Mesendoderm (in vitro differentiated cells): Measurements from ENCODE around the gene GOLGA7B.

ENCODE experiments used
- DNase-seq: peaks from one replicate; pipeline ENCODE4 v3.0.0; 2013
- H2AK5ac ChIP-seq: 2 replicates; pipeline ENCODE4 v1.6.1; 2013; ENCODE audit warnings: low read length, inconsistent platforms
- H2BK120ac ChIP-seq: 2 replicates; pipeline ENCODE4 v1.6.1; 2013; ENCODE audit warnings: low read depth, mild to moderate bottlenecking, low read length, moderate library complexity, mixed read lengths
- H2BK15ac ChIP-seq: replicated peaks from 2 replicates; pipeline ENCODE4 v1.6.1; 2013; ENCODE audit warnings: low read depth, mild to moderate bottlenecking, moderate library complexity
- H2BK5ac ChIP-seq: 2 replicates; pipeline ENCODE4 v1.6.1; 2013; ENCODE audit warnings: low read length, inconsistent platforms
- H3K18ac ChIP-seq: 2 replicates; pipeline ENCODE4 v1.6.1; 2013; ENCODE audit warnings: mild to moderate bottlenecking, low read length, mixed read lengths
- H3K23ac ChIP-seq: one replicate; pipeline ENCODE4 v1.6.1; 2013; ENCODE audit warnings: low read length
- H3K27ac ChIP-seq: 2 replicates; pipeline ENCODE4 v1.5.1; 2013; ENCODE audit warnings: low read depth, mild to moderate bottlenecking, inconsistent platforms, low read length, moderate library complexity
- H3K27me3 ChIP-seq: 2 replicates; pipeline ENCODE4 v1.6.1; 2013; ENCODE audit warnings: low read length, control low read depth, mild to moderate bottlenecking, inconsistent platforms; ENCODE audit not compliant: insufficient read depth, poor library complexity
- H3K36me3 ChIP-seq: 2 replicates; pipeline ENCODE4 v1.6.1; 2013; ENCODE audit warnings: low read length, inconsistent platforms; ENCODE audit not compliant: control insufficient read depth, insufficient read depth
- H3K4ac ChIP-seq: one replicate; pipeline ENCODE4 v1.6.1; 2013; ENCODE audit warnings: low read depth, mild to moderate bottlenecking, low read length, moderate library complexity
- H3K4me1 ChIP-seq: 2 replicates; pipeline ENCODE4 v1.6.1; 2013; ENCODE audit warnings: low read depth, low read length, inconsistent platforms; ENCODE audit not compliant: control insufficient read depth
- H3K4me2 ChIP-seq: 2 replicates; pipeline ENCODE4 v1.6.1; 2013; ENCODE audit warnings: low read length
- H3K4me3 ChIP-seq: 2 replicates; pipeline ENCODE4 v1.5.1; 2013; ENCODE audit warnings: mild to moderate bottlenecking, low read length
- H3K56ac ChIP-seq: one replicate; pipeline ENCODE4 v1.6.1; 2013; ENCODE audit warnings: low read length
- H3K79me1 ChIP-seq: 2 replicates; pipeline ENCODE4 v1.6.1; 2013; ENCODE audit warnings: low read length, inconsistent platforms
- H3K79me2 ChIP-seq: 2 replicates; pipeline ENCODE4 v1.6.1; 2013; ENCODE audit warnings: mild to moderate bottlenecking, low read length; ENCODE audit not compliant: control insufficient read depth, insufficient read depth
- H3K9ac ChIP-seq: 2 replicates; pipeline ENCODE4 v1.6.1; 2013; ENCODE audit warnings: low read length, inconsistent platforms
- H4K5ac ChIP-seq: one replicate; pipeline ENCODE4 v1.6.1; 2013; ENCODE audit warnings: low read length
- H4K8ac ChIP-seq: one replicate; pipeline ENCODE4 v1.6.1; 2013; ENCODE audit warnings: low read depth, mild to moderate bottlenecking, control low read depth, low read length, moderate library complexity
- WGBS: extraction: QIAGEN DNeasy Blood & Tissue Kit; methylation state at CpG from one replicate; pipeline ENCODE4 v1.1.7; 2013; ENCODE audit warnings: low lambda C conversion rate, missing lambda C conversion rate; ENCODE audit not compliant: insufficient coverage; ENCODE audit errors: extremely low coverage; 5-methylcytosine and 5-hydroxymethylcytosine counted together

Gene GOLGA7B

DNA sequence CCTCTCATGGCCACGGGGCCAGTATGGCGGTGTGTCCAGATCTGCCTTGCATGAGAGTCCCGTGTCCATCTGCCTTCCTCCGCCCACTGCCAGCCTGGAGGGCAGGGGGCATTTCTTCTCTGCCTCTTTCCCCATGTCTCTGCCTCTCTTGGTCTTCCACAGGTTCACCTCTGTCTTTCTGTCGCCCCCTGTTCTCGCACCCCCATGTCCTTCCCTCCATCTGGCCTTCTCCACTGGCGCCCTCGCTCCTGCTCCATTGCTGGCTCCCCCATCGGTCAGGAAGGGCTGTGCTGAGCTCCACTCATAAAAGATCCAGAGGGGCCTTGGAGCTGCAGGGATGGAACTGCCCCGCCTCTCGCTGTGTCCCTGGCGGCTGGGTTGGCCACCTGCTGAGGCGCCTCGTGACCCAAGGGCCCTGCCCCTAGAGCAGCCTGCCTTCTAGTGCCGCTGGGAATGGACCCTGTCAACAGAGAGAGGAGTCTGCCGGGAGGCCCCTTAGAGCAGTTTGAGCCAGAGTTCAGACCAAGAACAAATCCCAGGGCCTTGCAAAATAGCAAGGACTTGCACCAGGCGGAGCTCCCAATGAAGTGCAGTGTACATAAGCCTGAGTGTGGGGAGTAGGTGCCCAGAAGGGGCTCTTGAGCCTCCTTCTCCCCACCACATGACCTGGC is 42.0 kb downstream of the GOLGA7B start:
- no peak overlapping the region for H3K9ac ChIP-seq
- no peak overlapping the region for H2BK15ac ChIP-seq
- no peak overlapping the region for H2AK5ac ChIP-seq
- H3K56ac ChIP-seq = no peak overlapping the region
- H3K79me1 ChIP-seq = no peaks in the 10 kb centered on the region
- H4K5ac ChIP-seq = no peak overlapping the region
- H3K27me3 ChIP-seq = no peaks in the 10 kb centered on the region
- WGBS = no CpG with 5 or more reads among the region's 17 CpGs
- H3K4me3 ChIP-seq = no peak overlapping the region
- H3K4me2 ChIP-seq = no peak overlapping the region
- peaks cover 2% of the 10 kb centered on the region for H3K4me1 ChIP-seq
- H2BK5ac ChIP-seq = no peak overlapping the region
- H3K79me2 ChIP-seq = no peaks in the 10 kb centered on the region
- no peak overlapping the region for H4K8ac ChIP-seq
- no peak for DNase-seq
- no peak overlapping the region for H3K4ac ChIP-seq
- no peak overlapping the region for H3K23ac ChIP-seq
- H3K36me3 ChIP-seq = no peaks in the 10 kb centered on the region
- no peak overlapping the region for H3K27ac ChIP-seq
- no peak overlapping the region for H3K18ac ChIP-seq
- no peak overlapping the region for H2BK120ac ChIP-seq

DNA sequence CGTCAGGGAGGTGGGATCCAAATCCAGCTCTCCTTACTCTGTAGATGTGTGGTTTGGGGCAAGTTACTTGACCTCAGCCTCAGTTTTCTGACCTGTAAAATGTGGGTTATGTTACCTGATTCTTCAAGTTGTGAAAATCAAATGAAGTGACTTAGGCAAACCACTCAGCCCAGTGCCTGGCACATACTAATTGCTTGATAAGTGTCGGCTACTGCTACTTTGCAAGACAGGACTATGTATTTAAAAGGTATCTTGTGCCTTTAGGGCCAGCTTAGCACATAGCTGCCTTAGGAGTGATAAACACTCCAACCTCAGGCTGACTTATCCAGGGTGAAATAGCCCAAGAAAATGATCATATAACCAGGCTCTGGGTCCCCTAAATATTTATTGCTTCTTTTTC is 42.9 kb downstream of the GOLGA7B start:
- Histone ChIP-seq H3K36me3 (no peaks in the 10 kb centered on the region), H3K79me2 (no peaks in the 10 kb centered on the region), H3K56ac (no peak overlapping the region), H3K4me3 (no peak overlapping the region), H2AK5ac (no peak overlapping the region), H2BK5ac (no peak overlapping the region), H3K18ac (no peak overlapping the region), H3K4me1 (peaks cover 2% of the 10 kb centered on the region), H3K79me1 (no peaks in the 10 kb centered on the region), H3K4me2 (no peak overlapping the region), H3K4ac (no peak overlapping the region), H4K8ac (no peak overlapping the region), H2BK120ac (no peak overlapping the region), H3K27me3 (no peaks in the 10 kb centered on the region), H2BK15ac (no peak overlapping the region), H4K5ac (no peak overlapping the region), H3K23ac (no peak overlapping the region), H3K27ac (no peak overlapping the region), H3K9ac (no peak overlapping the region)
- no peak for DNase-seq
- WGBS = no CpG with 5 or more reads among the region's 2 CpGs

DNA sequence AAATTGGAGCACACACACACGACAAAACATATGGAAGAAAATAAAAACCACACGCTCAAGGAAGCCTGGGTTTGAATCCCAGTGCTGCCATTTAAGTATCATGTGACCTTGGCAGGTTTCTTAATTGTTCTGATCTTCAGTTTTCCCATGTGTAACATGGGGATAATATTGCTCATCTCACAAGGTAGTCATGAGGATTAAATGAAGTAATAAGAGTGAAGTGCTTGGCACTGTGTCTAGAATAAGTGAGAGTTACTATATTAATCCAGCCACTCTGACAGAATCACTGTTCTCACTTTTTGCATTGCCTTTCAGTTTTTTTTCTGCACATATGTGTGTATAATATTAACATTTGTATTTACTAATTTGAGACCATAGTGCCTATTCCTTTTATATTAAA is 43.3 kb downstream of the GOLGA7B start:
- H3K79me2 ChIP-seq = no peaks in the 10 kb centered on the region
- H3K4me1 ChIP-seq = peaks cover 2% of the 10 kb centered on the region
- no CpG with 5 or more reads among the region's 2 CpGs for WGBS
- no peak overlapping the region for H3K56ac ChIP-seq
- H2BK120ac ChIP-seq = no peak overlapping the region
- no peak overlapping the region for H3K23ac ChIP-seq
- H3K4ac ChIP-seq = no peak overlapping the region
- no peak overlapping the region for H3K18ac ChIP-seq
- no peak overlapping the region for H2BK5ac ChIP-seq
- H3K27ac ChIP-seq = no peak overlapping the region
- H3K27me3 ChIP-seq = no peaks in the 10 kb centered on the region
- H3K9ac ChIP-seq = no peak overlapping the region
- H3K4me2 ChIP-seq = no peak overlapping the region
- no peaks in the 10 kb centered on the region for H3K79me1 ChIP-seq
- H3K4me3 ChIP-seq = no peak overlapping the region
- no peak for DNase-seq
- no peak overlapping the region for H4K8ac ChIP-seq
- H2AK5ac ChIP-seq = no peak overlapping the region
- H2BK15ac ChIP-seq = no peak overlapping the region
- H4K5ac ChIP-seq = no peak overlapping the region
- H3K36me3 ChIP-seq = no peaks in the 10 kb centered on the region

DNA sequence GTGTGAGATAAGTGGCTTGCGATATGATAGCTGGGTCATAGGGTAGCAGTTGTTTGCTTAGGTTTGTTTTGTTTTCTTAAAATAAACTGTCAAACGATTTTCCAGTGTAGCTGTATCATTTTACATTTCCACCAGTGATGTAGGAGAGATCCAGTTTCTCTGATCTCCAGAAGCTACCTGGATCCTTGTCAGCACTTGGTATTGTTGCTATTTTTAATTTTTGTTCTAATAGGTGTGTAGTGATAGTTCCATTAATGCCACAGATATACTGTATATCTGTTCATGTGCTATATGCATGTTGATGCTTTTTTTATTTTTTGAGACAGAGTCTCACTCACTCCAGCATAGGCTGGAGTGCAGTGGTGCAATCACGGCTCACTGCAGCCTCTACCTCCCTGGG is 44.4 kb downstream of the GOLGA7B start:
- H3K79me2 ChIP-seq = no peaks in the 10 kb centered on the region
- H3K4me2 ChIP-seq = no peak overlapping the region
- H3K79me1 ChIP-seq = no peaks in the 10 kb centered on the region
- H3K9ac ChIP-seq = no peak overlapping the region
- no peak overlapping the region for H3K4me3 ChIP-seq
- H3K36me3 ChIP-seq = no peaks in the 10 kb centered on the region
- H2BK15ac ChIP-seq = no peak overlapping the region
- H3K4me1 ChIP-seq = peaks cover 2% of the 10 kb centered on the region
- no peak overlapping the region for H2BK120ac ChIP-seq
- H2BK5ac ChIP-seq = no peak overlapping the region
- no peak overlapping the region for H2AK5ac ChIP-seq
- H3K27me3 ChIP-seq = no peaks in the 10 kb centered on the region
- H3K56ac ChIP-seq = no peak overlapping the region
- no peak overlapping the region for H3K23ac ChIP-seq
- H3K18ac ChIP-seq = no peak overlapping the region
- no peak overlapping the region for H3K4ac ChIP-seq
- no peak overlapping the region for H4K5ac ChIP-seq
- WGBS = 100% methylated on average over 1 of the region's 3 CpGs
- H4K8ac ChIP-seq = no peak overlapping the region
- no peak for DNase-seq
- H3K27ac ChIP-seq = no peak overlapping the region

DNA sequence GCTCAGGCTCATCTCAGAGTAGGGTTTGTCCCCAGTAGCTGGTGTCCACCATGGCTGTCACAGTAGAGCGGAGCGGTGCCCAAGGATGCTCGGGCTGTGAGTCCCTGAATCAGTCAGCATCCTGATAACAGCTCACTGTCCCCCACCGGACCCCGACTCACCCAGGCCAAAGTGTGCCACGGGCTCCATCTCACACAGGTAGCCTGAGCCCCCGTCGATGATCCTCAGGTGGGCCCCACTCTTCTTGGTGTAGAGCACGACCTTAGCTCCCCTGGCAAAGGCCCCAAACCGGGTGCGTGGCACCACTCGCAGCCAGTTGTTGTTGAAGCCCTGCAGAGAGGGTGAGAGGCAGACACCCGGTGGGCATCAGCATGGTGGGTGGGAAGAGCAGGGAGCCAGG is 45.4 kb downstream of the GOLGA7B start:
- H2BK5ac ChIP-seq = no peak overlapping the region
- no peak overlapping the region for H3K4ac ChIP-seq
- no CpG with 5 or more reads among the region's 13 CpGs for WGBS
- H3K4me1 ChIP-seq = no peaks in the 10 kb centered on the region
- no peak overlapping the region for H3K56ac ChIP-seq
- no peaks in the 10 kb centered on the region for H3K27me3 ChIP-seq
- no peak overlapping the region for H3K23ac ChIP-seq
- H3K9ac ChIP-seq = no peak overlapping the region
- H3K4me2 ChIP-seq = no peak overlapping the region
- H4K5ac ChIP-seq = no peak overlapping the region
- H4K8ac ChIP-seq = no peak overlapping the region
- no peaks in the 10 kb centered on the region for H3K79me2 ChIP-seq
- H3K79me1 ChIP-seq = no peaks in the 10 kb centered on the region
- no peak overlapping the region for H3K4me3 ChIP-seq
- no peak overlapping the region for H3K18ac ChIP-seq
- no peak for DNase-seq
- H2AK5ac ChIP-seq = no peak overlapping the region
- H3K36me3 ChIP-seq = no peaks in the 10 kb centered on the region
- no peak overlapping the region for H2BK15ac ChIP-seq
- no peak overlapping the region for H2BK120ac ChIP-seq
- H3K27ac ChIP-seq = no peak overlapping the region

DNA sequence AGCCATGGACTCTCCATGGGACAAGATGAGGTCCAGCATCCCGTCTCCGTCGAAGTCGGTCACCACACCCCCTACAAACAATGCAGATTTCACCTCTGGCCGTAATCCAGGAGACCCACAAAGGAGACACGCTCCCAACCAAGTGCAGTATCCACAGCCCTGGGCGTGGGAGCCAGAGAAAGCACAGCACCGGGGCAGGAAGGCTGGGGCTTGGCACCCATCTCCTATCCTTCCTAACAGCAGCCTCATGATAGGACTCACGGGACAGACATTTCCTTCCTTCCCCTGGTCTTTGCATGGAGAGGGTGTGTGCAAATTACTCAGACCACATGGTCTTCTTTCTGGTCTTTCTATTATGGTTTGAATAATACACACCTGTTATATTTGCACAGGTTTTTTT is 46.3 kb downstream of the GOLGA7B start:
- H3K27ac ChIP-seq = no peak overlapping the region
- H3K79me1 ChIP-seq = no peaks in the 10 kb centered on the region
- no peak overlapping the region for H3K56ac ChIP-seq
- no peak overlapping the region for H3K4me2 ChIP-seq
- no peak overlapping the region for H3K4ac ChIP-seq
- H3K18ac ChIP-seq = no peak overlapping the region
- no peak overlapping the region for H2AK5ac ChIP-seq
- H3K27me3 ChIP-seq = no peaks in the 10 kb centered on the region
- WGBS = no CpG with 5 or more reads among the region's 9 CpGs
- H3K4me3 ChIP-seq = no peak overlapping the region
- no peaks in the 10 kb centered on the region for H3K36me3 ChIP-seq
- no peak overlapping the region for H3K9ac ChIP-seq
- no peak for DNase-seq
- no peak overlapping the region for H4K5ac ChIP-seq
- H3K4me1 ChIP-seq = no peaks in the 10 kb centered on the region
- H3K79me2 ChIP-seq = no peaks in the 10 kb centered on the region
- no peak overlapping the region for H2BK5ac ChIP-seq
- no peak overlapping the region for H4K8ac ChIP-seq
- H3K23ac ChIP-seq = no peak overlapping the region
- no peak overlapping the region for H2BK15ac ChIP-seq
- H2BK120ac ChIP-seq = no peak overlapping the region
